HEK293 (cell line): ENCODE data around the gene CDRT4.

Source experiments
- CTCF ChIA-PET: fragments of 350-600 bp; formaldehyde crosslinking; extraction: SDS; loops from one replicate; lab custom pipeline; 2021; ENCODE audit warnings: antibody characterized with exemption; lab: Yijun Ruan, JAX
- POLR2A ChIA-PET: fragments of 300-600 bp; formaldehyde crosslinking; extraction: SDS; loops from one replicate; lab custom pipeline; 2020; ENCODE audit warnings: antibody characterized with exemption, inconsistent platforms; lab: Yijun Ruan, JAX
- H3K27ac ChIP-seq: fragments of 200-500 bp; sonication (Bioruptor generic); 2 replicates; pipeline ENCODE4 v1.5.1; 2014; ENCODE audit warnings: low read depth, low read length, control low read depth, inconsistent platforms; ENCODE audit errors: extremely low read depth
- H3K36me3 ChIP-seq, 2 experiments: fragments of 200-500 bp in 1 of 2; sonication (Bioruptor generic) in 1 of 2; 1 replicate in 1 of 2; 2 replicates in 1 of 2; pipeline ENCODE4 v1.5.1; 2014 to 2017; ENCODE audit warnings: inconsistent platforms in 2 of 2, low read length in 2 of 2; ENCODE audit not compliant: control insufficient read depth in 2 of 2, insufficient read depth in 1 of 2
- H3K4me1 ChIP-seq: fragments of 200-500 bp; sonication (Bioruptor generic); 2 replicates; pipeline ENCODE4 v1.5.1; 2014; ENCODE audit warnings: mild to moderate bottlenecking, low read length, inconsistent platforms; ENCODE audit not compliant: control insufficient read depth, insufficient read depth
- H3K4me3 ChIP-seq: 2 replicates; pipeline ENCODE4 v1.5.1; 2011; ENCODE audit warnings: low read depth, mild to moderate bottlenecking, control low read depth, low read length, moderate library complexity
- H3K9me3 ChIP-seq: fragments of 200-500 bp; sonication (Bioruptor generic); 2 replicates; pipeline ENCODE4 v1.5.1; 2014; ENCODE audit warnings: low read depth, low read length, inconsistent platforms; ENCODE audit not compliant: control insufficient read depth, insufficient read depth
- IKZF3 ChIP-seq: fragments of 450-650 bp; IDR thresholded peaks from 2 replicates; pipeline ENCODE4 v1.5.0; 2018; ENCODE audit warnings: missing biosample characterization, mild to moderate bottlenecking, missing genetic modification characterization, moderate library complexity
- KLF16 ChIP-seq: fragments of 450-650 bp; formaldehyde crosslinking; IDR thresholded peaks from 2 replicates; pipeline ENCODE4 v1.5.1; 2017; ENCODE audit warnings: missing biosample characterization, missing genetic modification characterization
- MEIS1 ChIP-seq: sonication (generic); formaldehyde crosslinking; IDR thresholded peaks from 2 replicates; pipeline ENCODE4 v1.8.1; 2022; ENCODE audit warnings: missing genetic modification reagents, mild to moderate bottlenecking, borderline replicate concordance
- RBAK ChIP-seq: fragments of 450-650 bp; formaldehyde crosslinking; IDR thresholded peaks from 2 replicates; pipeline ENCODE4 v1.5.1; 2016; ENCODE audit warnings: missing biosample characterization, missing genetic modification characterization
- REST ChIP-seq: fragments of 450-650 bp; formaldehyde crosslinking; IDR thresholded peaks from 2 replicates; pipeline ENCODE4 v1.5.1; 2016; ENCODE audit warnings: missing biosample characterization, missing genetic modification characterization
- SP2 ChIP-seq: fragments of 450-650 bp; formaldehyde crosslinking; IDR thresholded peaks from 2 replicates; pipeline ENCODE4 v1.5.1; 2016; ENCODE audit warnings: missing biosample characterization, missing genetic modification characterization
- ZBTB49 ChIP-seq: fragments of 450-650 bp; formaldehyde crosslinking; IDR thresholded peaks from 2 replicates; pipeline ENCODE4 v1.5.1; 2016; ENCODE audit warnings: missing biosample characterization, missing genetic modification characterization, low read depth
- ZFP41 ChIP-seq: fragments of 450-650 bp; formaldehyde crosslinking; IDR thresholded peaks from 2 replicates; pipeline ENCODE4 v1.5.1; 2016; ENCODE audit warnings: missing biosample characterization, missing genetic modification characterization, borderline replicate concordance
- ZFP69B ChIP-seq: fragments of 450-650 bp; formaldehyde crosslinking; IDR thresholded peaks from 2 replicates; pipeline ENCODE4 v1.5.1; 2016; ENCODE audit warnings: missing biosample characterization, missing genetic modification characterization
- ZNF211 ChIP-seq: fragments of 450-650 bp; formaldehyde crosslinking; IDR thresholded peaks from 2 replicates; pipeline ENCODE4 v1.5.1; 2016; ENCODE audit warnings: low read depth, missing biosample characterization, missing genetic modification characterization
- ZNF23 ChIP-seq: fragments of 450-650 bp; formaldehyde crosslinking; IDR thresholded peaks from 2 replicates; pipeline ENCODE4 v1.5.1; 2016; ENCODE audit warnings: missing biosample characterization, missing genetic modification characterization, borderline replicate concordance
- ZNF391 ChIP-seq: fragments of 450-650 bp; formaldehyde crosslinking; IDR thresholded peaks from 2 replicates; pipeline ENCODE4 v1.5.1; 2016; ENCODE audit warnings: low read depth, missing biosample characterization, missing genetic modification characterization, borderline replicate concordance
- ZNF416 ChIP-seq: fragments of 450-650 bp; formaldehyde crosslinking; IDR thresholded peaks from 2 replicates; pipeline ENCODE4 v1.5.1; 2016; ENCODE audit warnings: missing biosample characterization, missing genetic modification characterization
- ZNF488 ChIP-seq: fragments of 450-650 bp; formaldehyde crosslinking; IDR thresholded peaks from 2 replicates; pipeline ENCODE4 v1.5.1; 2016; ENCODE audit warnings: missing biosample characterization, missing genetic modification characterization
- ZNF510 ChIP-seq: fragments of 450-650 bp; formaldehyde crosslinking; IDR thresholded peaks from 2 replicates; pipeline ENCODE4 v1.5.1; 2018; ENCODE audit warnings: mild to moderate bottlenecking, missing genetic modification characterization, missing biosample characterization; ENCODE audit not compliant: insufficient replicate concordance
- ZNF513 ChIP-seq: fragments of 450-650 bp; IDR thresholded peaks from 2 replicates; pipeline ENCODE4 v1.5.1; 2018; ENCODE audit warnings: missing biosample characterization, missing genetic modification characterization
- ZNF571 ChIP-seq: fragments of 450-650 bp; formaldehyde crosslinking; IDR thresholded peaks from 2 replicates; pipeline ENCODE4 v1.5.0; 2017; ENCODE audit warnings: missing biosample characterization, missing genetic modification characterization
- ZNF639 ChIP-seq: fragments of 450-650 bp; formaldehyde crosslinking; IDR thresholded peaks from 2 replicates; pipeline ENCODE4 v1.5.1; 2016; ENCODE audit warnings: missing biosample characterization, missing genetic modification characterization
- ZNF658 ChIP-seq: fragments of 450-650 bp; formaldehyde crosslinking; IDR thresholded peaks from 2 replicates; pipeline ENCODE4; 2016; ENCODE audit warnings: missing biosample characterization, missing genetic modification characterization
- ZNF704 ChIP-seq: fragments of 450-650 bp; formaldehyde crosslinking; IDR thresholded peaks from 2 replicates; pipeline ENCODE4 v1.5.1; 2016; ENCODE audit warnings: missing biosample characterization, missing genetic modification characterization
- ZNF707 ChIP-seq: fragments of 450-650 bp; formaldehyde crosslinking; IDR thresholded peaks from 2 replicates; pipeline ENCODE4 v1.5.1; 2016; ENCODE audit warnings: missing biosample characterization, missing genetic modification characterization
- ZNF747 ChIP-seq: fragments of 450-650 bp; formaldehyde crosslinking; IDR thresholded peaks from 2 replicates; pipeline ENCODE4 v1.5.1; 2016; ENCODE audit warnings: missing biosample characterization, missing genetic modification characterization
- ZNF791 ChIP-seq: fragments of 450-650 bp; formaldehyde crosslinking; IDR thresholded peaks from 2 replicates; pipeline ENCODE4 v1.5.1; 2016; ENCODE audit warnings: missing biosample characterization, missing genetic modification characterization
- ZNF792 ChIP-seq: fragments of 450-650 bp; formaldehyde crosslinking; IDR thresholded peaks from 2 replicates; pipeline ENCODE4 v1.5.1; 2016; ENCODE audit warnings: missing biosample characterization, missing genetic modification characterization

CDRT4 gene

GRCh38 chr17:15501793-15502192 lies 34.4 kb upstream of the CDRT4 start:
- TF ChIP-seq KLF16 (tag by site-specific recombination) (no peak), ZNF704 (no peak), ZNF791 (no peak), ZNF707 (no peak), IKZF3 (tag by site-specific recombination) (no peak), ZNF391 (tag by site-specific recombination) (no peak), ZNF510 (tag by site-specific recombination) (no peak), SP2 (no peak), ZBTB49 (tag by site-specific recombination) (no peak), ZNF658 (tag by site-specific recombination) (no peak), ZNF639 (tag by site-specific recombination) (no peak), ZNF513 (no peak), ZNF571 (tag by site-specific recombination) (no peak), ZNF416 (tag by site-specific recombination) (no peak), RBAK (tag by site-specific recombination) (no peak), ZNF488 (tag by site-specific recombination) (no peak), ZNF792 (tag by site-specific recombination) (no peak), ZFP69B (tag by site-specific recombination) (no peak), ZNF747 (tag by site-specific recombination) (no peak)
- ChIA-PET POLR2A (no interaction called here), CTCF (interaction anchor here (0.6 to 4.7 kb wide), 10 partner anchors 11 to 615 kb away, joined by 3 to 92 read pairs (median 19); partner anchors contain the start of genes CDRT4 and PMP22)
- no peak overlapping the region for H3K4me3 ChIP-seq
- no peaks in the 10 kb centered on the region for H3K9me3 ChIP-seq
- peaks cover 0 to 36% of the 10 kb centered on the region in 2 experiments for H3K36me3 ChIP-seq
- H3K4me1 ChIP-seq = no peaks in the 10 kb centered on the region
- H3K27ac ChIP-seq = no peak overlapping the region

GRCh38 chr17:15501282-15501681 lies 33.9 kb upstream of the CDRT4 start:
- Histone ChIP-seq H3K27ac (no peak overlapping the region), H3K4me3 (no peak overlapping the region), H3K9me3 (no peaks in the 10 kb centered on the region), H3K36me3 (peaks cover 0 to 39% of the 10 kb centered on the region in 2 experiments), H3K4me1 (no peaks in the 10 kb centered on the region)
- POLR2A ChIA-PET = no interaction called here
- CTCF ChIA-PET = interaction anchor here (0.6 to 4.7 kb wide), 6 partner anchors 10 to 254 kb away, joined by 3 to 92 read pairs (median 37); partner anchors contain the start of gene PMP22
- TF ChIP-seq ZNF211 (tag by site-specific recombination) (no peak), ZNF707 (no peak), REST (tag by site-specific recombination) (no peak), KLF16 (tag by site-specific recombination) (no peak), ZFP41 (tag by site-specific recombination) (no peak), ZNF639 (tag by site-specific recombination) (no peak), ZNF23 (tag by site-specific recombination) (no peak), MEIS1 (CRISPR knock-in tag) (no peak)
